ENCODE results near the gene QRICH1.

The QRICH1 gene

GRCh38 chr3:48997714-48998637 lies 95.9 kb downstream of the QRICH1 start:
- DNase-seq (ENCODE audit: low read depth in 2 of 2) = no peak

DNA sequence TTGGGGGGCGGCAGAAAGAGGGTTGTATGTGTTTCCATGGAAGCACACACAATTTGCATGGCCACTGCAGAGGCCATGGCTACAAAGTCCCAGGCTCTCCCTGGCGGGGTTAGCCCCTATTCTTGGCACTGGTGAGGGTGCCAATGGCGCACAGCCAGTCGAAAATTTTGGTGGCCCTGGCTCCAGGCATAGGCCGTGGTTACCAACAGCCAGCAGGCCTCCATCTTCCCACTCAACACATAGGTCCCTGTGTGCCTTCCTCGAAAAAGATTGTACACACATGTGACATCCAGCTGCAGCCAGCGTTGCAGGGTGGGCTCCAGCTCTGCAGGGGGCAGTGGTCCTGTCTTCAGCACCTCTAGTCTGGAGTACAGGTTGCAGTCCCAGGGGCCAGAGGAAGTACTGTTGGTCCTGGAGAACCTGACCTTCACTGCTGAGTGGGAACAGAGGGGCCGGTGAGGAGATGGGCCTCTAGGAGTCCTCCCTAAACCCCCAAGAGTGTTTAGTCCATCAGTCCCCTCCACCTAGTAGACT lies 96.7 kb downstream of the QRICH1 start:
- DNase-seq (ENCODE audit: low read depth in 2 of 2) = no peak

GRCh38 chr3:48996640-48997039 lies 97.2 kb downstream of the QRICH1 start:
- no peak for DNase-seq (ENCODE audit: low read depth in 2 of 2)

GRCh38 chr3:48993834-48994233 lies 100.0 kb downstream of the QRICH1 start:
- DNase-seq (ENCODE audit: low read depth in 2 of 2) = no peak

DNA sequence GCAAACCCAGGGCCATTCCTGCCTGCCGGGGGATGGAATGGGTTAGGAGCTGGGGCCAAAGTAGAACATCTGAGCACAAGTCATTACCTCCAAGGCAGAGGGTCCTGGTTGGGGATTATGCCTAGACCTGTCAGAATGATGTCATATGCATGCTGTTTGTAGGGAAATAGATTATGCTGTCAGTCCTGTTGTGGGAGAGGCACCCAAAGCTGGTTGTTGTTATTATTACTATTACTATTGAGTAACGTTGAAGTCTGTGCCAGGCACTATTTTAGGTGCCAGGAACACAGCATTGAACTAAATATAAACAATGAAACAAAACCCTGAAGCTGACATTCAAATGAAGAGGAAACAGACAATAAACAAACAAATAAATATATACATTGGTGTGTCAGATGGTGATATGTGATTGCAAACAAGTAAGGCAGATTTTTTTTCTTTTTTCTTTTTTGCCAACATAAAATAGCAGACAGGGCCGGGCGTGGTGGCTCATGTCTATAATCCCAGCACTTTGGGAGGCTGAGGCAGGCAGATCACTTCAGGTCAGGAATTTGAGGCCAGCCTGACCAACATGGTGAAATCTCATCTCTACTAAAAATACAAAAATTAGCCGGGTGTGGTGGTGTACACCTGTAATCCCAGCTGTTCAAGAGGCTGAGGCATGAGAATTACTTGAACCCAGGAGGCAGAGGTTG lies 101.9 kb downstream of the QRICH1 start:
- DNase-seq (ENCODE audit: low read depth in 2 of 2) = no peak

- no peak for DNase-seq (ENCODE audit: low read depth in 2 of 2)
Measured at GRCh38 chr3:48990636-48991469, 103.0 kb downstream of the QRICH1 start.

DNA sequence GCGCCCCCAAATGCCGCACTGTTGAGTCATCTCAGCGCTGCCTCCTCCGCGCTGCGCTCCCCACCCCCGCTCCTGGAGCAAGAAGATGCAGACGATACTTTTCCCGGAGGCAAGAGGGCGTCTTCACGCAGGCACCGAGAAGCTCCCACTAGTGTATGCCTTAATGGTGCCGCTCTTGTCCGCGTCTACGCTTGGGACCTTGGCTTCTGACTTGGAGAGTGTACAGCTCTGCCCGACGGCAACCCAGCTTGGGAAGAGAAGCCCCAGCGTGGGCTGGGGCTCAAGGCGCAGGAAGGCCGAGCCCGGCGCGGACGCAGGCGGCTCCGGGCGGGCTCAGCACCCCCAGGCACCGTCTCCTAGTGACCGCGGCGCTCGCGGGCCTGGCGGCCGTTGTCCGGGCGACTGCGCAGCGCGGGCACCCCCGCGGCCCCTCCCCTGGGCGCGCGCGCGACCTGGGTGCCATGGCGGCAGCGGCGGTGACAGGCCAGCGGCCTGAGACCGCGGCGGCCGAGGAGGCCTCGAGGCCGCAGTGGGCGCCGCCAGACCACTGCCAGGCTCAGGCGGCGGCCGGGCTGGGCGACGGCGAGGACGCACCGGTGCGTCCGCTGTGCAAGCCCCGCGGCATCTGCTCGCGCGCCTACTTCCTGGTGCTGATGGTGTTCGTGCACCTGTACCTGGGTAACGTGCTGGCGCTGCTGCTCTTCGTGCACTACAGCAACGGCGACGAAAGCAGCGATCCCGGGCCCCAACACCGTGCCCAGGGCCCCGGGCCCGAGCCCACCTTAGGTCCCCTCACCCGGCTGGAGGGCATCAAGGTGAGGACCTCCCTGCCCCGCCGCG lies 103.9 kb downstream of the QRICH1 start, which contains the start of gene P4HTM:
TSS of gene P4HTM (plus strand) at position 446 of the 840 bp plus-strand sequence. CDS start at position 462, 16 bp downstream.
- DNase-seq (ENCODE audit: low read depth in 2 of 2) = peak; percentile 60 to 77

GRCh38 chr3:48989126-48989795 lies 104.6 kb downstream of the QRICH1 start:
- DNase-seq (ENCODE audit: low read depth in 2 of 2) = no peak

DNA sequence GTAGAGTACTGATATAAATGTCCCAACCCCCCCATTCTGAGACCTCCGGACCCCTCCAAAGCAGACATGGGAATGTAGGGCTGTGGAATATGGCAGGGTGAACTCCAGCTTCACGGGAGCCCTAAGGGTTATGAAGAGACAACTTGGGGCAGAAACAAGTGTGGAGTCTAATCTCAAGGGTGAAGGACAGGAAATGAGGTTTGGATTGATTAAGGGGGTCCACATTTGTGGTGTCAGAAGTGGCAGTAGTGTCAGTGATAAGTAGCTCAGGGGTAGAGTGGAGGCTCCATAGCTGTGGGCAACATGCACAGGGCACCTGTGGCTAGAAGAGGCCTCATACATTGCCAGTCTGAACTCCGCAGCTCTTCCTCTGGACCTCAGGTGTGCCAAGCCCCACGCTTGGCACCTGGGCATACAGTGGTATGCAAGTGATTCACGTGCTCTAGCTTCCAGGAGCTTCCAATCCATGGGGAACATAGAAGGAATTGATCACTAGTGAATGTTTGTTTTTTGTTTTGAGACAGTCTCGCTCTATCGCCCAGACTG lies 108.0 kb downstream of the QRICH1 start:
- DNase-seq (ENCODE audit: low read depth in 2 of 2) = no peak

DNA sequence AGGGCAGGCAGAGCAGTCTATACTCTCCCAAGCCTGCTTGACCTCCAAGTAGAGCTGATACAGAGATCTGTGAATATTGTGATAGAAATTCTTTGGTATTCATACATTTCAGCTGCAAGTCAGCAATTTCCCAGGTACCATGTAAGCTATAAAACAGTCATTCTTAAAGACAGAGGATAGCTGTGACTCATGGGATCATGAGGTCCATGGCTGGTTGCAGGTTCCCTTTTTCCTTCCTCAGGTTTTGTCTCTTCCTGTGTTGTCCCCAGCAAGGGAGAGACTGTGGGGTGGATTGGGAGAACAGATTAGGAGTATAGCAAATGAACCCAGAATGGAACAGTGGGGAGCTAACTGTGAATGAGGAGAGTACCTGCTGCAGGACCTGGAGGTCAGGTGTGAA lies 109.2 kb downstream of the QRICH1 start:
- DNase-seq (ENCODE audit: low read depth in 2 of 2) = no peak

- DNase-seq (ENCODE audit: low read depth in 2 of 2) = no peak
Measured at GRCh38 chr3:48983096-48983495, 110.8 kb downstream of the QRICH1 start.

DNA sequence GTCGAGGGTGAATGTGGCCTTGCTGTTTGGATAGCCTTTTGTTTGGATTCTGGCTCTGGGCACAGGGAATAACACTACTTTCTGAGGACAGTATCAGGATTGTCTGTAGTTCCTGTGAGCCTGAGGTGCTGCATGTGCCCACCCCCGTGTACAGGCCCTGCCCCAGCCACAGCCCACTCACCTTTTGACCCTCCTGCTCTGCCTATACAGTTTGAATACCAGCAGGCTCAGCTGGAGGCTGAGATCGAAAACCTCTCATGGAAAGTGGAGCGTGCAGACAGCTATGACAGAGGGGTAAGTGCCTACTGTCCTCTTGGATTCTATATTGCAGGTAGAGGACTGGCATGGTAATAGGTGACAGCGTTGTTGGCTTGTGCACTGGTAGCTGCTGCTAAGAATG lies 111.2 kb downstream of the QRICH1 start:
- DNase-seq (ENCODE audit: low read depth in 2 of 2) = no peak

DNA sequence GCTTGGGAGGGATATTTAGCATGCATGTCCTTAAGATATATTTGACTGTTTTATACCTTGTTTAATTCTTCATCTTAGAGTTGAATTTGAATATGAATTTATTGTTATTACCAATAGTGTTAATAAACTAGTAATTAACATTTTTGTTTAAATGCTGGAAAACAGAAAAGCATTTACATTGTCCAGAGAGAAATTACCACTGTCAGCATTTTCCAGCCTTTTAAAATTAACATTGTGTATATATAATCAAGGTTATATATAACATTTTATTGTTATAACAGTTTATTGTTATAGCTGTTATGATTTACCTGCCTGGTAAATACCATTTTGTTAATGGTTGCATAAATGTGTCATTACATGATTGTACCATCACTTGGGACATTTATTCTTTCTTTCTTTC lies 111.9 kb downstream of the QRICH1 start:
- no peak for DNase-seq (ENCODE audit: low read depth in 2 of 2)

DNA sequence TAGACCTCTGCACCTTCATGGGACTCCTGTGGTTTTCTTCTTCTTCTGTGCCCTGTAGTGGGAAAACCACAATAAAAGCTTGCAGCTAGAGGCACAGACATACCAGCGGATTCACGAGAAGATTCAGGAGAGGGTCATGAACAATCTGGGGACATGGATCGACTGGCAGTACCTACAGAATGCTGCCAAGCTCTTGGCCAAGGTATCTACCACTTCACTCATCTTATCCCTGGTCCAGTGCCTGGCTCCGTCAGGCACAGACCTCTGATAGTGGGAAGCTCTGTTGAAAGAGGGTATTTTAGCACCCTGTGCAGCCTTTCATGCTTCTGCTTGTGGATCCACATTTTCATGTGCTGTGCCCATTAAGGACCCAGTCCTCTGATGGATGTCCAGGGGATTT lies 113.6 kb downstream of the QRICH1 start:
- no peak for DNase-seq (ENCODE audit: low read depth in 2 of 2)

Data from stimulated activated CD4-positive, alpha-beta T cell treated with anti-CD3 and anti-CD28 coated beads, Interleukin-15, amount 100 ng/mL, for 48 hours (primary cell).